HEK293T (cell line): Measurements from ENCODE around the gene TAF6.
A peak's percentile ranks its signal among the peaks of the same experiment; 100 is the strongest.

Source experiments
- CTCF ChIA-PET: fragments of 350-600 bp; formaldehyde crosslinking; extraction: SDS; loops from one replicate; lab custom pipeline; 2021; ENCODE audit warnings: antibody characterized with exemption, inconsistent platforms; lab: Yijun Ruan, JAX
- POLR2A ChIA-PET: fragments of 350-600 bp; formaldehyde crosslinking; extraction: SDS; loops from one replicate; lab custom pipeline; 2020; ENCODE audit warnings: antibody characterized with exemption, inconsistent platforms; lab: Yijun Ruan, JAX
- DNase-seq: peaks from one replicate; pipeline ENCODE4 v3.0.0; 2012; ENCODE audit warnings: mixed read lengths; ENCODE audit errors: extremely low spot score
- ARNT ChIP-seq: fragments of 450-650 bp; IDR thresholded peaks from 2 replicates; pipeline ENCODE4 v1.6.1; 2017; ENCODE audit warnings: mild to moderate bottlenecking
- BHLHE40 ChIP-seq: fragments of 450-650 bp; IDR thresholded peaks from 2 replicates; pipeline ENCODE4 v1.6.1; 2016; ENCODE audit warnings: mild to moderate bottlenecking, moderate library complexity, borderline replicate concordance
- CTBP1 ChIP-seq: fragments of 450-650 bp; IDR thresholded peaks from 2 replicates; pipeline ENCODE4 v1.6.1; 2016; ENCODE audit warnings: borderline replicate concordance
- ELF4 ChIP-seq: fragments of 450-650 bp; IDR thresholded peaks from 2 replicates; pipeline ENCODE4 v1.6.1; 2017; ENCODE audit warnings: antibody characterized with exemption
- FOXA1 ChIP-seq: fragments of 450-650 bp; IDR thresholded peaks from 2 replicates; pipeline ENCODE4 v1.6.1; 2016; ENCODE audit warnings: mild to moderate bottlenecking
- FOXK2 ChIP-seq: fragments of 450-650 bp; IDR thresholded peaks from 2 replicates; pipeline ENCODE4 v1.6.1; 2016; ENCODE audit warnings: mild to moderate bottlenecking
- FOXM1 ChIP-seq: fragments of 450-650 bp; IDR thresholded peaks from 2 replicates; pipeline ENCODE4 v1.6.1; 2017; ENCODE audit warnings: mild to moderate bottlenecking, borderline replicate concordance
- HDGF ChIP-seq: fragments of 450-650 bp; IDR thresholded peaks from 2 replicates; pipeline ENCODE4 v1.6.1; 2017; ENCODE audit warnings: antibody characterized with exemption, borderline replicate concordance
- L3MBTL2 ChIP-seq: fragments of 450-650 bp; conservative IDR thresholded peaks from 2 replicates; pipeline ENCODE4 v1.6.1; 2016; ENCODE audit warnings: mild to moderate bottlenecking
- LEF1 ChIP-seq: fragments of 450-650 bp; IDR thresholded peaks from 2 replicates; pipeline ENCODE4 v1.6.1; 2017; ENCODE audit warnings: mild to moderate bottlenecking, borderline replicate concordance
- NFRKB ChIP-seq: fragments of 450-650 bp; IDR thresholded peaks from 2 replicates; pipeline ENCODE4 v1.6.1; 2016; ENCODE audit warnings: mild to moderate bottlenecking, moderate library complexity
- PKNOX1 ChIP-seq: fragments of 450-650 bp; IDR thresholded peaks from 2 replicates; pipeline ENCODE4 v1.6.1; 2016
- SP1 ChIP-seq: fragments of 450-650 bp; IDR thresholded peaks from 2 replicates; pipeline ENCODE4 v1.6.1; 2017
- SUZ12 ChIP-seq: fragments of 450-650 bp; IDR thresholded peaks from 2 replicates; pipeline ENCODE4 v1.6.1; 2016; ENCODE audit warnings: mild to moderate bottlenecking
- TARDBP ChIP-seq: fragments of 450-650 bp; IDR thresholded peaks from 2 replicates; pipeline ENCODE4 v1.6.1; 2016
- ZNF384 ChIP-seq: fragments of 450-650 bp; IDR thresholded peaks from 2 replicates; pipeline ENCODE4 v1.6.1; 2016

The TAF6 gene

GRCh38 chr7:100101016-100101862, 17.9 kb downstream of the TAF6 start, which contains the start of the genes AP4M1 and MCM7:
Gene AP4M1, plus strand, starts transcription at chr7:100101643. Its CDS starts 72 bp downstream, at chr7:100101715.
Gene MCM7, minus strand, starts transcription at chr7:100101397. Its CDS starts 103 bp downstream, at chr7:100101294.
- CTCF ChIA-PET: interaction anchor here (0.6 to 1.2 kb wide), 4 partner anchors 12 to 47 kb away, joined by 3 to 4 read pairs (median 3); partner anchors contain the start of gene LAMTOR4
- TF ChIP-seq SP1: no peak
- TF ChIP-seq HDGF: no peak
- TF ChIP-seq FOXA1: no peak
- TF ChIP-seq ARNT: no peak
- TF ChIP-seq NFRKB: peak; percentile 46; the same call in 1 of the 2 replicates
- TF ChIP-seq L3MBTL2: peak; percentile 94
- no peak for TF ChIP-seq FOXK2
- no peak for TF ChIP-seq SUZ12
- no peak for TF ChIP-seq TARDBP
- TF ChIP-seq PKNOX1: peak; percentile 99
- TF ChIP-seq ELF4: peak; percentile 57; the same call in 1 of the 2 replicates
- POLR2A ChIA-PET: interaction anchor here (0.5 to 5.4 kb wide), 28 partner anchors 8 to 485 kb away, joined by 3 to 100 read pairs (median 6); partner anchors contain the start of genes CNPY4, COPS6, GJC3 and GPC2
- peak; percentile 94 for DNase-seq

DNA sequence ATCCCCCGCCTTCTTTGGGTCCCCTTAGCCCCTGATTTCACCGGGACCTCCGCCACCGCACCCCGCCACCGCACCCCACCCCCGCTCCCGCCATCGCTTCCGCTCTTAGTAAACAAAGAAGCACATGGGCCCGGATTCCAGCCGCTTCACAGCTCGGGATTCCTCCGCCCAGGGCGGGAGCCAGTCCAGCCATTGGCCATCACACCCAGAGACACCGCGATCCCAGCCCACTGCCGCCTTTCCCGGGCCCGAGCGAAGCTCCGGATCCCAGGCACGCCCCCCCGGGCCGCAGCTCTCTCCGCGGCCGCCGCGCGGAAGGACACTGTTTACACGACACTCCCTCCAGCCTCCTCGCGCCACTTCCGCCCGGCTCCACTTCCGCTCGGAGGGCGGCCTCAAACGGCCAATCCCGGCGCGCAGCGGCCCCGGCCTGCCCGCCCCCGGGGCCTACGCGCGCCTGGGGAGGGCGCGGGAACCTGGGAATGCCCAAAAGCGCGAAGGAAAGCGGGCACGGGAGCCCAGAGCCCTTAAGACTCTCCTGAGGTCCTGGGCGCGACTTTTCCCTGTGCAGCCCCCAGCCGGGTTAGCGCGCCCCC, 18.6 kb downstream of the TAF6 start:
- TF ChIP-seq FOXK2 (peak; percentile 98), ARNT (no peak), ELF4 (peak; percentile 61; the same call in 1 of the 2 replicates), FOXM1 (0 out of 2 replicates have a peak, but pooled peaks have one; percentile 1)
- POLR2A ChIA-PET: interaction anchor here (0.9 to 5.4 kb wide), 17 partner anchors 8 to 336 kb away, joined by 3 to 100 read pairs (median 14); partner anchors contain the start of genes CNPY4, COPS6, LAMTOR4 and MBLAC1
- CTCF ChIA-PET: interaction anchor here (1.2 kb wide), 1 partner anchor 16 kb away, joined by 4 read pairs; no protein-coding TSS in a partner anchor
- peak; percentile 82 for DNase-seq

GRCh38 chr7:100099452-100099851, 19.7 kb downstream of the TAF6 start:
- no peak for DNase-seq
- ChIA-PET CTCF (no interaction called here), POLR2A (interaction anchor here (4.9 kb wide), 1 partner anchor 10 kb away, joined by 100 read pairs; the partner anchor contains the start of gene COPS6)
- TF ChIP-seq BHLHE40 (no peak), LEF1 (no peak), FOXK2 (no peak), ELF4 (no peak), TARDBP (no peak), ZNF384 (no peak), HDGF (no peak), CTBP1 (no peak)

GRCh38 chr7:100098913-100099312, 20.2 kb downstream of the TAF6 start:
- TF ChIP-seq LEF1: no peak
- TF ChIP-seq ZNF384: no peak
- ChIA-PET POLR2A (interaction anchor here (4.9 kb wide), 1 partner anchor 9 kb away, joined by 100 read pairs; the partner anchor contains the start of gene COPS6), CTCF (no interaction called here)
- DNase-seq: no peak

GRCh38 chr7:100095704-100096103, 23.5 kb downstream of the TAF6 start:
- TF ChIP-seq NFRKB: no peak
- no peak for TF ChIP-seq FOXM1
- TF ChIP-seq TARDBP: no peak
- POLR2A ChIA-PET: interaction anchor here (1.1 to 1.3 kb wide), 3 partner anchors 10 to 53 kb away, joined by 3 to 4 read pairs (median 3); partner anchors contain the start of gene LAMTOR4
- CTCF ChIA-PET: no interaction called here
- no peak for DNase-seq

DNA sequence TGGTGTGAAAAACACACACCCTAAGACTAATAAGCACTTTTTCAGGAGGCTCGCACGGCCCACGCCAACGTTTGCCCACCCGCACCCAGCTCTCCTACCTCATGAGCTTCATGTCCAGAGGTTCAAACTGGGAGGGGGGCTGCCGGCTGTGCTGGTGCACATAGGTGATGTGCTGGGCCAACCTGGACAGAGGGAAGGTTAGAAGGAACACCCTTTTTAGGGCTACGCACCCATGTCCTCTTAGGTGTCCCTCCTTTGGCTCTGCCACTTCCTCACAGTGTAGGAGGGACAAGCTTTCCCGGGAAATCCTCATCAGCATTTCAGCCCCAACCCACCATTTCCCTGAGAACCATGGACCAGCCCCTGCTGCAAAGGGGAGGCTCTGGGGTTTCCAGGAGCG, 23.9 kb downstream of the TAF6 start:
- TF ChIP-seq L3MBTL2 (no peak), NFRKB (no peak), SP1 (no peak), SUZ12 (no peak), BHLHE40 (no peak), FOXM1 (no peak), LEF1 (no peak), PKNOX1 (no peak)
- ChIA-PET POLR2A (interaction anchor here (1.1 to 1.3 kb wide), 3 partner anchors 11 to 54 kb away, joined by 3 to 4 read pairs (median 3); partner anchors contain the start of gene LAMTOR4), CTCF (no interaction called here)
- no peak for DNase-seq

DNA sequence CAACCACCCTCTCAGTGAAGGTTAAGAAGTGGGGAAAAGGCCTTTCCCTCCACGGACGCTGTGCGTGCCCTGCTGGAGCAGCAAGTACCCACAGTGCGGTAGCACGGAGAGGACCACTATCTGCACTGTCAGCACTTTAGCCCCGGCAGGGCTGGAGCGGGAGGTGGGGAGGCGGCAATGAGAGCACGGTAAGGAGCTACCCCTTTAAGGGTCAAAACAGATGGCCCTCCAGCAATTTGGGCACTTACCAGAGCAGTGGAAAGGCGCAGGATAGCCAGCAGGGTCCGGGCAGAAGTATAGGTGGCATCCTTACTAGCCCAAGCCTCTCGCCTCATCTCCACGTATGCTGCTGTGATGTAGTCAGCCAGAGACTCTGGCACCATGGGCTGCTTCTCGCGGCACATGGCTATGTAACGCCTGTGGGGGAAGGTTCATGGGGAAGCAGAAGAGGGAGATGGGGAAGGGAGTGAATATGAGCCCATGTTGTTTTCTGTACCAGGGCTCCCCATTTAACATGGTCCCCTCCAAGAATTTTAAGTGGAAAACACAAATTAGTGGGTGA, 25.2 kb downstream of the TAF6 start:
- CTCF ChIA-PET: no interaction called here
- no peak for TF ChIP-seq BHLHE40
- TF ChIP-seq FOXM1: no peak
- TF ChIP-seq ARNT: no peak
- no peak for TF ChIP-seq ELF4
- no peak for TF ChIP-seq TARDBP
- no peak for TF ChIP-seq ZNF384
- TF ChIP-seq L3MBTL2: no peak
- no peak for TF ChIP-seq HDGF
- TF ChIP-seq FOXK2: no peak
- no peak for TF ChIP-seq PKNOX1
- TF ChIP-seq LEF1: no peak
- no peak for TF ChIP-seq SP1
- no peak for TF ChIP-seq CTBP1
- POLR2A ChIA-PET: interaction anchor here (1.2 to 2.3 kb wide), 2 partner anchors 8 to 10 kb away, joined by 3 to 38 read pairs; partner anchors contain the start of genes AP4M1 and MCM7
- no peak for DNase-seq
